ENCODE results near the gene ZBED3.
"Not testable (repeated sequence)": the region's sequence is repeated elsewhere in the genome, so short reads cannot be mapped to it uniquely, and the experiment has no call there.

ZBED3 gene

GRCh38 chr5:77120706-77121105, 33.6 kb upstream of the ZBED3 start:
- WGBS (ENCODE audit: insufficient coverage), result 100% methylated on average over 1 of the region's 2 CpGs
- no peaks in the 10 kb centered on the region for H3K27me3 ChIP-seq (replicated peaks in 2 of 5; ENCODE audit: control insufficient read depth in 4 of 5, insufficient read depth in 5 of 5, low read length in 4 of 5)
- POLR2A ChIA-PET, result no interaction called here
- H3K27ac ChIP-seq (ENCODE audit: insufficient read depth in 1 of 2, low read depth in 1 of 2, low read length in 2 of 2, poor library complexity in 1 of 2, severe bottlenecking in 2 of 2), result no peak overlapping the region
- H3K4me1 ChIP-seq (ENCODE audit: control extremely low read depth in 1 of 4, control insufficient read depth in 4 of 4, insufficient read depth in 4 of 4, low read length in 3 of 4), result peaks cover 0 to 8% (median 0%) of the 10 kb centered on the region in 4 experiments
- no peak for DNase-seq
- CTCF ChIA-PET, result interaction anchor here (1.4 kb wide), 1 partner anchor 9 kb away, joined by 3 read pairs; no protein-coding TSS in a partner anchor
- H3K9me3 ChIP-seq (ENCODE audit: control extremely low read depth in 1 of 5, control insufficient read depth in 4 of 5, insufficient read depth in 2 of 5, low read depth in 1 of 5, low read length in 4 of 5), result peaks cover 0 to 11% (median 0%) of the 10 kb centered on the region in 5 experiments
- no peak overlapping the region for H3K4me3 ChIP-seq (ENCODE audit: control insufficient read depth in 1 of 7, extremely low read depth in 1 of 7, insufficient read depth in 4 of 7, low read depth in 2 of 7, low read length in 6 of 7)
- H3K36me3 ChIP-seq (ENCODE audit: control insufficient read depth in 4 of 4, insufficient read depth in 4 of 4, low read length in 3 of 4), result peaks cover 0 to 23% (median 6%) of the 10 kb centered on the region in 4 experiments

DNA sequence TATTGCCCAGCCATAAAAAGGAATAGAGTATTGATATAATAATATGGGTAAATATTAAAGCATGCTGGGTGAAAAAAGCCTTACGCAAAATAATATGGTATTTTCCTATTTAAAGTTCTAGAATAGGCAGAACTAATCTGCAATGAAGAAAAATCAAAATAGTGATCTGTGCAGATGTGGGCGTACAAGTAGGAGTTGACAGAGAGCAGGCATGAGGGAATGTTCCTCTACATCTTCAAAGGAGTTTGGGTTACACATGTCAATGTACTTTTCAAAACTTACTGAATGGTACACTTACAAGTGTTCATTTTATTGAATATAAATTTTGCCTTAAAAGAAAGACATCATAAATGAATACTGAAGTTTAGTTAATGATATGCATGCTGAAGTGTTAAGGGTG, 33.0 kb upstream of the ZBED3 start:
- no peak overlapping the region for H3K27ac ChIP-seq (ENCODE audit: insufficient read depth in 1 of 2, low read depth in 1 of 2, low read length in 2 of 2, poor library complexity in 1 of 2, severe bottlenecking in 2 of 2)
- CTCF ChIA-PET, result no interaction called here
- H3K4me1 ChIP-seq (ENCODE audit: control extremely low read depth in 1 of 4, control insufficient read depth in 4 of 4, insufficient read depth in 4 of 4, low read length in 3 of 4), result peaks cover 0 to 8% (median 0%) of the 10 kb centered on the region in 4 experiments
- POLR2A ChIA-PET, result no interaction called here
- H3K9me3 ChIP-seq (ENCODE audit: control extremely low read depth in 1 of 5, control insufficient read depth in 4 of 5, insufficient read depth in 2 of 5, low read depth in 1 of 5, low read length in 4 of 5), result peaks cover 0 to 11% (median 0%) of the 10 kb centered on the region in 5 experiments
- no peak overlapping the region for H3K4me3 ChIP-seq (ENCODE audit: control insufficient read depth in 1 of 7, extremely low read depth in 1 of 7, insufficient read depth in 4 of 7, low read depth in 2 of 7, low read length in 6 of 7)
- H3K27me3 ChIP-seq (replicated peaks in 2 of 5; ENCODE audit: control insufficient read depth in 4 of 5, insufficient read depth in 5 of 5, low read length in 4 of 5), result no peaks in the 10 kb centered on the region
- no peak for DNase-seq
- no CpG with 5 or more reads among the region's 2 CpGs for WGBS (ENCODE audit: insufficient coverage)
- peaks cover 0 to 23% (median 6%) of the 10 kb centered on the region in 4 experiments for H3K36me3 ChIP-seq (ENCODE audit: control insufficient read depth in 4 of 4, insufficient read depth in 4 of 4, low read length in 3 of 4)

GRCh38 chr5:77117161-77117560, 30.1 kb upstream of the ZBED3 start:
- Histone ChIP-seq H3K4me1 (ENCODE audit: control extremely low read depth in 1 of 4, control insufficient read depth in 4 of 4, insufficient read depth in 4 of 4, low read length in 3 of 4) (peaks cover 0 to 8% (median 0%) of the 10 kb centered on the region in 4 experiments), H3K36me3 (ENCODE audit: control insufficient read depth in 4 of 4, insufficient read depth in 4 of 4, low read length in 3 of 4) (peaks cover 0 to 15% (median 6%) of the 10 kb centered on the region in 4 experiments), H3K9me3 (ENCODE audit: control extremely low read depth in 1 of 5, control insufficient read depth in 4 of 5, insufficient read depth in 2 of 5, low read depth in 1 of 5, low read length in 4 of 5) (peaks cover 0 to 3% (median 0%) of the 10 kb centered on the region in 5 experiments), H3K27ac (ENCODE audit: insufficient read depth in 1 of 2, low read depth in 1 of 2, low read length in 2 of 2, poor library complexity in 1 of 2, severe bottlenecking in 2 of 2) (peak overlapping the region in 1 of 2 experiments; percentile 8), H3K27me3 (replicated peaks in 2 of 5; ENCODE audit: control insufficient read depth in 4 of 5, insufficient read depth in 5 of 5, low read length in 4 of 5) (no peaks in the 10 kb centered on the region), H3K4me3 (ENCODE audit: control insufficient read depth in 1 of 7, extremely low read depth in 1 of 7, insufficient read depth in 4 of 7, low read depth in 2 of 7, low read length in 6 of 7) (no peak overlapping the region)
- DNase-seq, result peak in 2 of 3 donors; percentile 37 to 43
- no CpG with 5 or more reads among the region's 2 CpGs for WGBS (ENCODE audit: insufficient coverage)
- ChIA-PET POLR2A (no interaction called here), CTCF (no interaction called here)

GRCh38 chr5:77107035-77107434, 19.9 kb upstream of the ZBED3 start:
- H3K27ac ChIP-seq (ENCODE audit: insufficient read depth in 1 of 2, low read depth in 1 of 2, low read length in 2 of 2, poor library complexity in 1 of 2, severe bottlenecking in 2 of 2); H3K4me1 ChIP-seq (ENCODE audit: control extremely low read depth in 1 of 4, control insufficient read depth in 4 of 4, insufficient read depth in 4 of 4, low read length in 3 of 4); DNase-seq; POLR2A ChIA-PET; H3K4me3 ChIP-seq (ENCODE audit: control insufficient read depth in 1 of 7, extremely low read depth in 1 of 7, insufficient read depth in 4 of 7, low read depth in 2 of 7, low read length in 6 of 7); H3K27me3 ChIP-seq (replicated peaks in 2 of 5; ENCODE audit: control insufficient read depth in 4 of 5, insufficient read depth in 5 of 5, low read length in 4 of 5); H3K9me3 ChIP-seq (ENCODE audit: control extremely low read depth in 1 of 5, control insufficient read depth in 4 of 5, insufficient read depth in 2 of 5, low read depth in 1 of 5, low read length in 4 of 5); CTCF ChIA-PET: not testable (repeated sequence)
- no CpG with 5 or more reads among the region's 4 CpGs for WGBS (ENCODE audit: insufficient coverage)
- H3K36me3 ChIP-seq (ENCODE audit: control insufficient read depth in 4 of 4, insufficient read depth in 4 of 4, low read length in 3 of 4), result peaks cover 0 to 20% (median 5%) of the 10 kb centered on the region in 4 experiments

- Histone ChIP-seq H3K4me1 (ENCODE audit: control extremely low read depth in 1 of 4, control insufficient read depth in 4 of 4, insufficient read depth in 4 of 4, low read length in 3 of 4) (no peaks in the 10 kb centered on the region), H3K4me3 (ENCODE audit: control insufficient read depth in 1 of 7, extremely low read depth in 1 of 7, insufficient read depth in 4 of 7, low read depth in 2 of 7, low read length in 6 of 7) (no peak overlapping the region), H3K27me3 (replicated peaks in 2 of 5; ENCODE audit: control insufficient read depth in 4 of 5, insufficient read depth in 5 of 5, low read length in 4 of 5) (no peaks in the 10 kb centered on the region), H3K27ac (ENCODE audit: insufficient read depth in 1 of 2, low read depth in 1 of 2, low read length in 2 of 2, poor library complexity in 1 of 2, severe bottlenecking in 2 of 2) (no peak overlapping the region), H3K9me3 (ENCODE audit: control extremely low read depth in 1 of 5, control insufficient read depth in 4 of 5, insufficient read depth in 2 of 5, low read depth in 1 of 5, low read length in 4 of 5) (peaks cover 0 to 9% (median 0%) of the 10 kb centered on the region in 5 experiments), H3K36me3 (ENCODE audit: control insufficient read depth in 4 of 4, insufficient read depth in 4 of 4, low read length in 3 of 4) (peaks cover 5 to 24% (median 8%) of the 10 kb centered on the region in 4 experiments)
- DNase-seq, result no peak
- ChIA-PET POLR2A (no interaction called here), CTCF (no interaction called here)
Observed at GRCh38 chr5:77104813-77105212, 17.7 kb upstream of the ZBED3 start.

DNA sequence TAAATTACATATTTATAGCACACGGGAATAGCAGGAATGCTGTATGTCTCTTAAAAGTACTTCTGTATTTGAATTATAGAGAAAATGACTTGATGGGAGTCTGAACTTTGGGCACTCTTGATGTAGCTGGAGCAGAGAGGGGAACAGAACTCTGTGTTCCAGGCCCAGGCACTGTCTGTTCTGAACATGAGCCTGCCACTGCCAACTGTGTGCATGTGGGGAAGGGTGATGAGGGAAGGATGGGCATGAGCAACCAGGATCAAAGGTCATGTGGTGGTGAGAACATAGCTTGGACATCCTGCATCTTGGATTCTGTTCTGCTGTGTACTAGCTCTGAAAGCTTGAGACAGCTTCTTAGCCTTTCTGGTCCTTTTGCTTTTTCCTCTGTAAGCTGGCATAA, 16.4 kb upstream of the ZBED3 start:
- ChIA-PET CTCF (interaction anchor here (0.8 to 1.1 kb wide), 2 partner anchors 46 to 129 kb away, joined by 3 read pairs; no protein-coding TSS in a partner anchor), POLR2A (no interaction called here)
- WGBS (ENCODE audit: insufficient coverage), result 100% methylated on average over 1 of the region's 1 CpG
- no peak for DNase-seq
- Histone ChIP-seq H3K9me3 (ENCODE audit: control extremely low read depth in 1 of 5, control insufficient read depth in 4 of 5, insufficient read depth in 2 of 5, low read depth in 1 of 5, low read length in 4 of 5) (peaks cover 0 to 9% (median 0%) of the 10 kb centered on the region in 5 experiments), H3K36me3 (ENCODE audit: control insufficient read depth in 4 of 4, insufficient read depth in 4 of 4, low read length in 3 of 4) (peaks cover 3 to 29% (median 8%) of the 10 kb centered on the region in 4 experiments), H3K4me3 (ENCODE audit: control insufficient read depth in 1 of 7, extremely low read depth in 1 of 7, insufficient read depth in 4 of 7, low read depth in 2 of 7, low read length in 6 of 7) (no peak overlapping the region), H3K27me3 (replicated peaks in 2 of 5; ENCODE audit: control insufficient read depth in 4 of 5, insufficient read depth in 5 of 5, low read length in 4 of 5) (no peaks in the 10 kb centered on the region), H3K27ac (ENCODE audit: insufficient read depth in 1 of 2, low read depth in 1 of 2, low read length in 2 of 2, poor library complexity in 1 of 2, severe bottlenecking in 2 of 2) (no peak overlapping the region), H3K4me1 (ENCODE audit: control extremely low read depth in 1 of 4, control insufficient read depth in 4 of 4, insufficient read depth in 4 of 4, low read length in 3 of 4) (no peaks in the 10 kb centered on the region)

DNA sequence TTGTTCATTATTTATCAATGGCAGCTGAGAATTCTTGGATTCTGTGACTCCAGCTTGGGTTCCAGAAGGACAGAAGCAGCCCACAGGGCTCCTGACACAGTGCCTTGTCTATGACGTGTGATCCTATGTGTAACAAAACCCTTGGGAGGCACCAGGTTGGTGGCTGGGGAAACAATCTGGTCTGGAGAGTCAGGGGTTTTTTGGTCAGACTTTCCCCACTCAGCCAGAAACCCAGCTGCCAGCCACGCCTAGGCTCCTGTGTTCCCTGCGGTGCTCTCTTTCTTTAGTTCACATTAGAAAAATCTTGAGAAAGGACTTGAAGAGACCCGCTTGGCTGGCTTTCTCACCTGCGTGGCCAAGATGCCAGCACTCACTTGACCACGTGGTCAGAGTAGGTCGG, 15.5 kb upstream of the ZBED3 start:
- CTCF ChIA-PET, result no interaction called here
- H3K9me3 ChIP-seq (ENCODE audit: control extremely low read depth in 1 of 5, control insufficient read depth in 4 of 5, insufficient read depth in 2 of 5, low read depth in 1 of 5, low read length in 4 of 5), result peaks cover 0 to 9% (median 0%) of the 10 kb centered on the region in 5 experiments
- 100% methylated on average over 7 of the region's 7 CpGs for WGBS (ENCODE audit: insufficient coverage)
- peaks cover 3 to 29% (median 8%) of the 10 kb centered on the region in 4 experiments for H3K36me3 ChIP-seq (ENCODE audit: control insufficient read depth in 4 of 4, insufficient read depth in 4 of 4, low read length in 3 of 4)
- no peaks in the 10 kb centered on the region for H3K27me3 ChIP-seq (replicated peaks in 2 of 5; ENCODE audit: control insufficient read depth in 4 of 5, insufficient read depth in 5 of 5, low read length in 4 of 5)
- no peak for DNase-seq
- POLR2A ChIA-PET, result no interaction called here
- H3K4me1 ChIP-seq (ENCODE audit: control extremely low read depth in 1 of 4, control insufficient read depth in 4 of 4, insufficient read depth in 4 of 4, low read length in 3 of 4), result no peaks in the 10 kb centered on the region
- no peak overlapping the region for H3K4me3 ChIP-seq (ENCODE audit: control insufficient read depth in 1 of 7, extremely low read depth in 1 of 7, insufficient read depth in 4 of 7, low read depth in 2 of 7, low read length in 6 of 7)
- no peak overlapping the region for H3K27ac ChIP-seq (ENCODE audit: insufficient read depth in 1 of 2, low read depth in 1 of 2, low read length in 2 of 2, poor library complexity in 1 of 2, severe bottlenecking in 2 of 2)

Measured in common myeloid progenitor, CD34-positive (primary cell).